HFFc6 (cell line): ENCODE data around the gene PPP1R14B. TPM values are rescaled to one million over a fixed set of nuclear protein-coding genes. Genes with fewer than 3 reads are reported as not detected.

Experiments
- DNase-seq: peaks from one replicate; pipeline ENCODE4 v3.0.0-alpha.2; 2018
- H3K27ac Mint-ChIP-seq: 2 replicates; pipeline ENCODE4 v1.8.0; 2020; ENCODE audit warnings: mild to moderate bottlenecking, mixed read lengths
- H3K27me3 Mint-ChIP-seq: 2 replicates; pipeline ENCODE4 v1.8.0; 2021; ENCODE audit warnings: mild to moderate bottlenecking, moderate library complexity, mixed read lengths; ENCODE audit not compliant: insufficient read depth
- H3K36me3 Mint-ChIP-seq: 2 replicates; pipeline ENCODE4 v1.8.0; 2021; ENCODE audit warnings: low read depth, mixed read lengths
- H3K4me1 Mint-ChIP-seq: 2 replicates; pipeline ENCODE4 v1.8.0; 2020; ENCODE audit warnings: low read depth, mixed read lengths
- H3K4me3 Mint-ChIP-seq: 2 replicates; pipeline ENCODE4 v1.8.0; 2020; ENCODE audit warnings: mild to moderate bottlenecking, moderate library complexity, mixed read lengths
- H3K9me3 Mint-ChIP-seq: 2 replicates; pipeline ENCODE4 v1.8.0; 2020; ENCODE audit warnings: mild to moderate bottlenecking, mixed read lengths
- CTCF ChIP-seq: fragments of 200-600 bp; sonication (generic); IDR thresholded peaks from 2 replicates; pipeline ENCODE4 v1.5.0; 2021; ENCODE audit warnings: antibody characterized with exemption, mild to moderate bottlenecking
- total RNA-seq, 6 experiments: library from RNA; stranded (reverse); fragmentation: NEBNext Ultra II Directional; extraction: Animal tissue kit (Norgen Biotek cat#: 25700); gene quantifications; 2 replicates in 1 of 6; 3 replicates in 5 of 6; pipeline ENCODE4 v1.2.3, GENCODE V29; 2021

Gene PPP1R14B
- total RNA-seq, 6 experiments from 2014 or later, result 386 to 478 (median 429) TPM

GRCh38 chr11:64233913-64234586 is 12.7 kb downstream of the PPP1R14B start, which contains the start of gene VEGFB:
Gene VEGFB, plus strand, starts transcription at chr11:64234584. Its CDS starts 250 bp downstream, at chr11:64234834.
- Mint-ChIP-seq H3K4me1 (peaks cover 22% of the 10 kb centered on the region), H3K4me3 (peak within 1 kb of the TSS; percentile 84), H3K36me3 (no peaks in the 10 kb centered on the region), H3K9me3 (no peaks in the 10 kb centered on the region), H3K27ac (peak within 1 kb of the TSS; percentile 26; the same call in 1 of the 2 replicates), H3K27me3 (no peaks in the 10 kb centered on the region)
- DNase-seq, result no peak
- TF ChIP-seq CTCF, result no peak

DNA sequence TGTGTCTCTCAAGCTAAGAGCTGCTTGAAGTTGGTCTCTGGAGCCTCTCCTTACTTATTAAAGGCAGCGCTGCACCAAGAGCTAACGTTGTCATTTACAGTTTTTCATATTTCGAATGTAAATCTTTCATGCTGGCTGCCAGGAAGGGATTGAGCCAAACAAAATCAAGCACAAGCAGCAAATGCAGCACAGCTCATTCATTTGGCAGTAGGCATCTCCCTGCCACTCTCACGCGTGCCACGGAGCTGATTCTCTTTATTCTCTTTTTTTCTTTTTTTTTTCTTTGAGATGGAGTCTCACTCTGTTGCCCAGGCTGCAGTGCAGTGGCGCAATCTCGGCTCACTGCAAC is 13.8 kb downstream of the PPP1R14B start:
- Mint-ChIP-seq H3K4me3 (no peak overlapping the region), H3K27me3 (no peaks in the 10 kb centered on the region), H3K36me3 (no peaks in the 10 kb centered on the region), H3K9me3 (no peaks in the 10 kb centered on the region), H3K4me1 (peaks cover 22% of the 10 kb centered on the region), H3K27ac (no peak overlapping the region)
- no peak for TF ChIP-seq CTCF
- no peak for DNase-seq

DNA sequence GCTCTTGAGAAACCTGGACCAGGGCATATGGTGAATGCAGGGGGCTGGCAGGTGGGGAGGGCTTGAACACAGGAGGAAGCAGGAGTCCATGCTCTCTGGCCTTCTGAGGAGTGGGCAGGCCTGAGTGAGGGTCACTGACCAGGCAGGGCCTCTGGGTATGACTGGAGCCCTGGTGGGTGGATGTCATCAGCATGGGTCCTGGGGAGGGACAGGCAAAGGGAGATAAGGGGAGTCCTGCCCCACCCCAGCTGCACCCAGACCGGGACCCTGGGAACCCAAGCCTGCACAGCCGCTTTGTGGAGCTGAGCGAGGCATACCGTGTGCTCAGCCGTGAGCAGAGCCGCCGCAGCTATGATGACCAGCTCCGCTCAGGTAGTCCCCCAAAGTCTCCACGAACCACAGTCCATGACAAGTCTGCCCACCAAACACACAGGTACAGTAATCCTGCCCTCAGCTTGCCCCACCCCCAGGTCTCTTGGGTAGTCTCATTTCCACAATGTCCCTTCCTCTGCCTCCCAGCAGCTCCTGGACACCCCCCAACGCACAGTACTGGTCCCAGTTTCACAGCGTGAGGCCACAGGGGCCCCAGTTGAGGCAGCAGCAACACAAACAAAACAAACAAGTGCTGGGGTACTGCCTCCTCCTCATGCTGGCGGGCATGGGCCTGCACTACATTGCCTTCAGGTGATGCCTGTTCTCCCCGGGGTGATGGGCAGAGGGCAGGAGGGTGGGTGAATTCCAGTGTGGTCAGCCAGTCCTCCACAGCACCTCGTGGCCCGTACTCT is 14.4 kb downstream of the PPP1R14B start:
- Mint-ChIP-seq H3K4me1 (peaks cover 26% of the 10 kb centered on the region), H3K27me3 (no peaks in the 10 kb centered on the region; the same call in 1 of the 2 replicates), H3K9me3 (no peaks in the 10 kb centered on the region), H3K4me3 (no peak overlapping the region; the same call in 1 of the 2 replicates), H3K36me3 (no peaks in the 10 kb centered on the region), H3K27ac (no peak overlapping the region)
- no peak for DNase-seq
- no peak for TF ChIP-seq CTCF

GRCh38 chr11:64231546-64231945 is 15.2 kb downstream of the PPP1R14B start:
- H3K27ac Mint-ChIP-seq, result no peak overlapping the region
- peak overlapping the region; percentile 86 for H3K4me3 Mint-ChIP-seq
- H3K4me1 Mint-ChIP-seq, result peaks cover 33% of the 10 kb centered on the region
- H3K27me3 Mint-ChIP-seq, result no peaks in the 10 kb centered on the region; the same call in 1 of the 2 replicates
- no peaks in the 10 kb centered on the region for H3K9me3 Mint-ChIP-seq
- no peak for DNase-seq
- no peak for TF ChIP-seq CTCF
- H3K36me3 Mint-ChIP-seq, result no peaks in the 10 kb centered on the region

DNA sequence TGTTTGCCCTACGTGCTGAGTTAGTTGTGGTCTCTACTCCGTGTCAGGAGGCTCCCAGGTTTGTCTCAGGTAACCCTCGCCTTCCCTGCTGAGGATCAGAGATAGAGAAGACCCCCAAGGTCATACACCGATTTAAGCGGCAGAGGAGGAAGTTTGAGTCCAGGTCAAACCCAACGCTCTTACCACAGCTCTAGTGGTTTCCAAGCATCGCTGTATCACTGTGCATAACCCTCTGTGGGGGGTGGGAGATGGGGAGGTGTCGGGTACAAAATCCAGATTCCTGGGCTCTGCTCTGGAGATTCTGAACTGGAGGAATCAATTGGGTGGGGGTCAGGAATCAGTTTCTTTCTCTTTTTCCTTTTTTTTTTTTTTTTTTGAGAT is 15.8 kb downstream of the PPP1R14B start:
- peak overlapping the region; percentile 86 for H3K4me3 Mint-ChIP-seq
- no peaks in the 10 kb centered on the region for H3K36me3 Mint-ChIP-seq
- TF ChIP-seq CTCF, result no peak
- DNase-seq, result no peak
- H3K4me1 Mint-ChIP-seq, result peaks cover 33% of the 10 kb centered on the region
- H3K9me3 Mint-ChIP-seq, result no peaks in the 10 kb centered on the region
- no peaks in the 10 kb centered on the region; the same call in 1 of the 2 replicates for H3K27me3 Mint-ChIP-seq
- H3K27ac Mint-ChIP-seq, result peak overlapping the region; percentile 69
